Left renal pelvis (tissue), 4 donors: ENCODE measurements around the gene COL4A1. TPM values are rescaled to one million over a fixed set of nuclear protein-coding genes. Genes with fewer than 3 reads are reported as not detected.

Source experiments
- DNase-seq, 4 donors: peaks; one replicate each; pipeline ENCODE4 v3.0.0-alpha.2; 2013; ENCODE audit warnings: low read depth in 4 of 4, low spot score in 3 of 4
- polyA plus RNA-seq, 4 donors: library from polyadenylated mRNA; unstranded; fragments of 120-200 nt; gene quantifications; one replicate each; pipeline ENCODE4 v1.2.1, GENCODE V29; 2013; ENCODE audit not compliant: insufficient read length in 4 of 4

COL4A1 gene
- polyA plus RNA-seq, 4 donors: 420 to 713 (median 538) TPM

DNA sequence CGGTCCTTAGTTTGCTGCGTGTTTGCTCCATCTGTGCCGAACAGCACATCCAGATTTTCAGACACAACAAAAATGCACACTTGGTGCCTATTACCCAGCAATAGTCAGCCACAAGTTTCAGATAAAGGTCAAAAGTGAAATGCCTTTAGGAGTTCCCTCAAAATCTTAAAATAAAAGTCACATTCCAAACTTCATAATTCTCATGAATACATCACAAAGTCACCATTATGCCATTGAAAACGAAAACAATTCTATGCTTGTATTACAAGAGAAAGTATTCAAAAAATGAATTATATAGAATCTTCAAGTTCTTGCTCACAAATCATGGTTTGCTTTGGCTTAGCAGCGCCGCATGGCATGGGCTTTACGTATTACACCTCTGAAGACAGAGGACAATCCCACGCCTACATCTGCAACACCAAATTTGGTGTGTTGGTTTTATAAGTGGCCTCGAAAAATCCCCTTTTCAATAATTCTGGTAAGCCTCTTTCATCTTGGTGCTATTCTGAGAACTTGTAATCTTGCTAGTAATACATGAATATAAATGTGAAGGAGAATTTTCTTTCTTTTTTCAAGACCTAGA is 26.6 kb downstream of the COL4A1 start:
- DNase-seq: no peak

DNA sequence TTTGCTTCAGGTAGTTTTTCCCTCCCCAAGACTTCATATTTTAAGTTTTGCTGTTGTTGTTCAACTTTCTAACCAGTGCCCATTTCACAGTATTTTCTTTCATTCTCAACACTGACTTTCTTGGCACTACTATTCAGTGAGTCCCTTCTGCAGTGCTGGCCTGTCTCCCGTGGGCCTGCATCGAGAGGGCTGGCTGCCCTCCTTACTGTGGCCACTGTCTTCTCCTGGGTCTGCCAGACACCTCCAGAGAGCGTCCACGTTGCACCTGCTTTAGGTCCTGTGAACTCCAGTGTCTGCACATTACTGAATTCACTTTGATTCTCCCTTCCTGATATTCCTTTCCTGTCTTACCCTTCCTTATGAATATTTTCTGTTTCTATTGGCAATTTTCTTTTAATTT is 27.3 kb downstream of the COL4A1 start:
- no peak for DNase-seq

- no peak for DNase-seq
These were observed 28.1 kb downstream of the COL4A1 start for GRCh38 chr13:110278859-110279258.

- DNase-seq: no peak
These were observed 29.5 kb downstream of the COL4A1 start for GRCh38 chr13:110277357-110277975.

- no peak for DNase-seq
These were observed 30.4 kb downstream of the COL4A1 start for GRCh38 chr13:110276553-110276950.

DNA sequence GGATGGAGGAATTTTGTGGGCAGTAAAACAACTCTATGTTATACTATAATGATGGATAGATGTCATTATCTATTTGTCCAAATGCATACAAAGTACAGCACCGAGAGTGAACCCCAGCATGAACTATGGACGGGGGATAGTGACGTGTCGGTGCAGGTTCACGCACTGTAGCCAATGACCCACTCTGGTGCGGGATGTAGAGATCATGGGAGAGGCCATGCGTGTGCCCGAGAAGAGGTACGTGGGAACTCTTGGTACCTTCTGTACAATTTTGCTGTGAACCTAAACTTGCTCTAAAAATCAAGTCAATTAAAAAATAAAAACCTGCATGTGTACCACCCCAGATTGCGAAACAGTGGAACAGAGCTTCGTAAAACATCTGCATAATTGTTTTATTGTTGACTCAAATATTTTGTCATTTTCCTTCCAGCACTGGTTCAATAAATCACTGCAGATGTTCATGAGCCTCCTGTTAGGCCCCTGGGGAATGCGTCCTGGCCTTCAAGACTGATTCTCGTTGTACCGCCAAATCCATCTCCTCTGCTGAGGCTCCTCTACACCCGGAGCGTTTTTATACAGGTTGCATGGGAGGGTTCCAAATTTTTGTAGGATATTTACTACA is 30.9 kb downstream of the COL4A1 start:
- no peak for DNase-seq

DNA sequence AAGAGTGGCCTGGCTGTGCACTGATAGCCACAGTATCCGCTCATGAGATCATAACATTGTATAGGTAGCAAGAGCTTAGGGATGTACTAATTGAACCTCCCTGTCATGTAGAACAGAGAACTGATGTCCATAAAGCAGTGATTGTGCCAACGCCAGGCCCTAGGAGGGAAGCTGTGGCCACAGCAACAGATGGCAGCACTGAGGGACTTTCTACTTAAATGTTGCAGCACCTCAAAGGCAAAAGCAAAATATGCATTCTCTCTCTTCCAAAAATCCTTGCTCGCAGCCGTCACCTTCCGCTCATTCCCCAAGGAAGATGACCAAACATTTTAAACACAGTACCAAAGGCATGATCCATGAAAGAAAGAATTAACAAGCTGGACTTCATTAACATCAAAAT is 32.3 kb downstream of the COL4A1 start:
- no peak for DNase-seq

DNA sequence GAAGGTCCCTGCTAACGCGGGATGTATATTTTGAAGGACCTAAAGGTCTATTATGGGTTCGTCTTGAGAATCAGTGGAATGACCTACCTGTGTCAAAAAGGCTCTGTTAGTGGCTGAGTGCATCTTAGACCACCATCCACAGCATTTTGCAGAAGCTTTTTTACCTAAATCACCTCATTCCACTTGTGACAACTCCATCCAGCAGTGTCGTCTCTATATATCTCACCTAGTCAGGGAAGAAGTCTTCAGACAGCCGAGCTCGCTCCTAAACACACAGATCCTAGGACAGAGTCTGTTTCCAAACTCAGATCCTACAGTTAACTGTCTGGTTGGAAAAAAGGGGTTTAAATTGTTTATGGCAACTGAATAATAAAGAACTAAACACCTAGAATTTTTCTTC is 33.7 kb downstream of the COL4A1 start:
- no peak for DNase-seq

DNA sequence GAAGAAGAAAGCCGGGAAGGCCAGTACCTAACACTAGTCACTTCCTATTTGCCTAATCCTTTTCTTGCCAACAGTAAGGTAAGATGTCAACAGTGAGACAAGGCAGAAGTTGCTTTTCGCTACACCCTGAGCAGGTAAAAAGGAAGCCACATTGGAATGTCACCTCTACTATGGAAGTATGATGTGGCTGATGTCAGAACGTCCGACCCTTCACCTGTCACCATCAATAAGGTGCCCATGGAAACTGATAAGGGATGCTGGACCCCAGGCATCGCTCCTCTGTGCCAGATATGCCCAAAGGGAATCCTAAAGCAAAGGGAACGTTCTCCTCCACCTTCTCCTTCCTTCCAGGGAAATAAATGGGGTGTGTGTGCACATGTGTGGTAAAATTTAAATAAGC is 34.3 kb downstream of the COL4A1 start:
- no peak for DNase-seq

GRCh38 chr13:110272227-110272626 is 34.7 kb downstream of the COL4A1 start:
- no peak for DNase-seq

GRCh38 chr13:110271313-110271712 is 35.6 kb downstream of the COL4A1 start:
- no peak for DNase-seq

GRCh38 chr13:110270507-110270906 is 36.5 kb downstream of the COL4A1 start:
- no peak for DNase-seq

DNA sequence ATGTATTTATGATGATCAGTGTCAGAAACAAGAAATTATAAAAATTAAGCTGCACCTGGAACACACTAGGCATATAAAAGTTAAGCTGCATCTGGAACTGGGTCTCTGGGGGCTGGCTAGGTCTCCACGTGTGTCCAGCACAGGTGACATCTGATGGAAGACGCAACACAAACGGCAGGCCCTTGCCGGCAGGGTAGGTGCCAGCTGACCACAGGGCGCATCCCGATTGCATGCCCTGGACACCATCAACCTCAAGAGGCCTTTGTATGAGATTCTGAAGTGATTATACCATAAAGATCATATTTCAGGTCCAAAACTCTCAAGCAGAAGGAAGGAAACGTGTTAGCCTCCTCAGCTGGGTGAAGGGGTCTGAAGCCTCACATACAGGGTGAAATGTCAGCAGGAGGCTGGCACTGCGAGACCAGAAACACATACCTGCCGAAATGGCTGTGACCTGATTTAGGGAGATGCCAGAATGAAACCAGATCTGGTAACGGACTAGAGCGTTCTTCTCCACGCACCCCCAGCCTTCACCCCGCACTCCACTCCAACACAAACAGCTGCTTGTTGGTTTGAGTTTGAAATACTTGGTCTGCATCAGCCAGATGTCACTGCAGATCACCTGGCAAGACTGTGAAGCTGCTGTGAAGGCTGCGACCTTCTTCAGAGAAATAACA is 37.3 kb downstream of the COL4A1 start:
- DNase-seq: no peak

DNA sequence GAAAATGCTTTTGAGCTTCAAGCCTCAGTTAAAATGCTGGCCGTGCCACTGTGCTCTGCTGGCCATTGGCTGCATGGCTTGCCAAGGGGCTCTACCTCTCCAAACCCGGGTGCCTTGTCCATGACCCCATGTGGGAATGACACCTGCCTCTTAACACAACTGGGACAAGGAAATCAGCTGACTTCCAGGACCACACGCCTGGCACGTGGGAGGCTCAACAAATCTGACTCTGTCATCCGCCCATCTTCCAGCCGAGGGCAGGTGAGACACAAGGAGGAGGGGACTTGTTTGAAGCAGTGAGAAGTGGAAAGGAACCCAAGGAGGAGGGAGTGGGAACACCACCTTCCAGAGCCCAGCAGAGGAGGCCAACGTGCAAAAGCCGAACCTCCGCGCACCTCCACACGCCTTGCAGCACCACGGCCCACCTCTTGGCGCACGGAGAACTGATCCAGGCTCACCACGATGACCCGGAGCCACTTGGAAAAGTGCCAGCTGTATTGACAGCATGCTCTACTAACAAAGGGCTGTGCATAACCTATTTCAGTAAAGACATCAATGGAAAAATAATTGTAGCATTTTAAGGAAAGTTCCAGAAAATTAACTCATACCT is 38.3 kb downstream of the COL4A1 start:
- DNase-seq: no peak

GRCh38 chr13:110268061-110268460 is 38.9 kb downstream of the COL4A1 start:
- no peak for DNase-seq

DNA sequence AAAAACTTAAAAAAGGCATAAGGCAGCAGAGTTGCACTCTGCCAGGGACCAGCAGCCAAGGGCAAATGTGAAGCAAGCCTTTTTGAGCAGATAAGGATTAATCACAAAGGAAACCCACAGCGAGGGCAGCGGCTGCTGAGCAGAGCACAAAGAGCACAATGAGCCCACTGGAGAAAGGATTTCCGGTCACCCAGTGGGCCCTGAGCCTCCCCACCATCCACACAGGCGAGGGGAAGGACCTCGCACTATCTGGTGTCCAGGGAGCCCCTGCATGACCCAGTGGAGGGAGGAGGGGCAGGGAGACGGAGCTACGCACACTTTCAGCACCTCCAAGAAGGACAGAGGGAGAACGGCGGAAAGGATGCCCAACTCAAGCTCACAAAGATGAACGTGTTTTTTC is 40.0 kb downstream of the COL4A1 start:
- DNase-seq: no peak

- DNase-seq: no peak
These were observed 40.5 kb downstream of the COL4A1 start for GRCh38 chr13:110266431-110266809.

DNA sequence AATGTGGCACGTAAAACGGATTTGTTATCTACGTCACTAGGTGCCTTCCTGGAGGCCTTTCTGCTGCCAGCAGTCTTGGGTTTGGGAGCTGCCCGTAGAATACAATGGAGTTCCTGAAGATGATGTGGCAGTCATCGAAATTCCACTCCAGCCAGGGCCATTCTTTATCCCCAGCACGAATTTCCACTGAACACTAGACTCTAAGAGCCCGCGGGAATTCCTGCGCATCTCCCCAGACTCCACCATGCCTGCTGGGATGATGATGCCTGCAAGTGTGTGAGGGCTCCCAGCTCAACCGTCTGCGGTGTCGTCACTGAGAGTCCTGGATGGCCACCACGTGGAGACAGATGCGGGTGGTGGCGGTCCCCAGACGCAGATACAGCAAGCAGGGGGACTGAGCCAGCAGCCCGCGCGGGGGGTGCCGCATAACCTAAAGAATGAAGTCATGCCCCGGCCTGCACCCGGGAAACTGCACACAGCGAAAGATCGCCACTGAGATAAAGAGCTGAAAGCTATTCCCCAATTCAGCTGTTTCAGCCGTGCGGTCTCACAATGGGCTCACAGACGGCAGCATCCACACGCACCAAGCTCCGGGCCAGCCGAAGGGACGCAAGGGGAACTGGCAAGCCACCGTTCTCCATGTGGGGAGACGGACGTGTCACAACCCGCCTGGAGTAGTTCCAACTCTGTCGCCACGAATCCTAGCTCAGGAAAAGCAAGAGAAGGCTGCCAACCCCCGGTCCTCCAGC is 41.1 kb downstream of the COL4A1 start:
- no peak for DNase-seq

DNA sequence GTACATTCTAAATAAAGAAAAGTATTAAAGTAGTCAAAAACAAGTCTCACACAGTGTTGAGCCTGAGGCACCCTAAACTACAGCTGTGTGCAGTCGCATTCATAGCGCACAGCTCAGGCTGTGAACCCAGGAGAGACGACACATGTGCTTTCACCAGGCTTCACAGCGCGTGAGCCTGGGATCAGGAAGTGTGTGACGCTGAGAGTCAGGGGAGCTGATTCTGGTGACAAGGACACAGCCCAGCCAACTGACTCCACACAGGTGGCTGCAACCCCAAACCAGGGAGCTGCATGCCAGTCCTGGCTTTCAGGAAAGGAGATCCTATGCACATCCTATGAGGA is 41.6 kb downstream of the COL4A1 start:
- DNase-seq: no peak

GRCh38 chr13:110264685-110265275 is 42.2 kb downstream of the COL4A1 start:
- no peak for DNase-seq

- no peak for DNase-seq
These were observed 43.1 kb downstream of the COL4A1 start for GRCh38 chr13:110263888-110264287.
